Measurements from ENCODE around the gene PAN3.
"Not testable (repeated sequence)": the region's sequence is repeated elsewhere in the genome, so short reads cannot be mapped to it uniquely, and the experiment has no call there.

PAN3 gene, protein sequence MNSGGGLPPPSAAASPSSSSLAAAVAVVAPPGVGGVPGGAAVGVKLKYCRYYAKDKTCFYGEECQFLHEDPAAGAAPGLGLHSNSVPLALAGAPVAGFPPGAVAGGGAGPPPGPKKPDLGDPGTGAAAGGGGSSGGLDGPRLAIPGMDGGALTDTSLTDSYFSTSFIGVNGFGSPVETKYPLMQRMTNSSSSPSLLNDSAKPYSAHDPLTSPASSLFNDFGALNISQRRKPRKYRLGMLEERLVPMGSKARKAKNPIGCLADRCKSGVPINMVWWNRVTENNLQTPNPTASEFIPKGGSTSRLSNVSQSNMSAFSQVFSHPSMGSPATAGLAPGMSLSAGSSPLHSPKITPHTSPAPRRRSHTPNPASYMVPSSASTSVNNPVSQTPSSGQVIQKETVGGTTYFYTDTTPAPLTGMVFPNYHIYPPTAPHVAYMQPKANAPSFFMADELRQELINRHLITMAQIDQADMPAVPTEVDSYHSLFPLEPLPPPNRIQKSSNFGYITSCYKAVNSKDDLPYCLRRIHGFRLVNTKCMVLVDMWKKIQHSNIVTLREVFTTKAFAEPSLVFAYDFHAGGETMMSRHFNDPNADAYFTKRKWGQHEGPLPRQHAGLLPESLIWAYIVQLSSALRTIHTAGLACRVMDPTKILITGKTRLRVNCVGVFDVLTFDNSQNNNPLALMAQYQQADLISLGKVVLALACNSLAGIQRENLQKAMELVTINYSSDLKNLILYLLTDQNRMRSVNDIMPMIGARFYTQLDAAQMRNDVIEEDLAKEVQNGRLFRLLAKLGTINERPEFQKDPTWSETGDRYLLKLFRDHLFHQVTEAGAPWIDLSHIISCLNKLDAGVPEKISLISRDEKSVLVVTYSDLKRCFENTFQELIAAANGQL

DNA sequence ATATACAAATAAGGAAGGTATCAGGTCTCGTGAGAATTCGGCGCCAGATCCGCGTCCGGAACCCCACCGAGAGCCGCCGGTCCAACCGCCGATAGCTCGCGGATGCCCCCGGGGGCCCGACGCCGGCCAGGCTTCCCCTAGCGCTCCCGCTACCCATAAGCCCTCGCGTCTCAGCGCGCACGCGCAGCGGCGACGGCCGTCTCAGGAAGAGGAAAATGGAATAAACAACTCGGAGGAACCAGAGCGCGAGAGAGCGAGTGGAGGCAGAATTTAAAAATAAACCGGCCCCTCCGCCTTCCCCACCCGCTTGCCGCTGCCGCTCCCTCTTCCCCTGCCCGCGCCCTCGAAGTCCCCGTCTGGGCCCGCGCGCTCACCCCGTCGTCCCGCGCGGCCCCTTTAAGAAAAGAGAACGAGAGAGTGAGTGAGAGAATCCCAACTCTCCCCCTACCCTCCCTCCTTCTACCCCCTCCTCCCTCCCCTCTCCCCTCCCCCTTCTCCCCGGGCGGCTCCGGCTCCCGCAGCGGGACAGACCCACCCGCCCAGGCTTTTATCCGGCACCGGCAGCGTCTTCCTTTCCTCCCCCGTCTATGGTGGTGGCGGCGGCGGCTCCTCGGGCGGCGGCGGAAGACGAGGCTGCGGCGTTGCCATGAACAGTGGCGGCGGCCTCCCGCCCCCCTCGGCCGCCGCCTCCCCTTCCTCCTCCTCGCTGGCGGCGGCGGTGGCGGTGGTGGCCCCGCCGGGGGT, at the start of gene PAN3:
PAN3 (plus strand) TSS at position 534 of the 744 bp plus-strand sequence; CDS start at position 647, 113 bp downstream.
- in situ Hi-C loops (cut with HindIII; ENCODE audit: low sequenced_read_pairs), result no loop called here

DNA sequence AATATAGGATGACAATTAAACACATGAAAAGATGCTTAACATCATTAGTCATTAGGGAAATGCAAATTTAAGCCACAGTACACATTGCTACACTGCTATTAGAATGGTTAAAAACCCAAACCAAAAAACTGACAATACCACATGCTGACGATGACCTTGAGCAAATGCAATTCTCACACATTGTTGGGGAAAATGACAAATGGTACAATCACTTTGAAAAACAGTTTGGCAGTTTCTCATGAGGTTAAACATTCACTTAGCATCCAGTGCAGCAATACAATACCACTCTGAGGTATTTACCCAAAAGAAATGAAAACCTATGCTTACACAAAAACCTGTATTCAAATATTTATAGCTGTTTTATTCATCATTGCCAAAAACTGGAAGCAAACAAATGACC, 49.3 kb upstream of the PAN3 start:
- in situ Hi-C loops (cut with HindIII; ENCODE audit: low sequenced_read_pairs), result loop anchor here (25.0 kb wide), 1 partner anchor 198 kb away; no protein-coding TSS in a partner anchor

DNA sequence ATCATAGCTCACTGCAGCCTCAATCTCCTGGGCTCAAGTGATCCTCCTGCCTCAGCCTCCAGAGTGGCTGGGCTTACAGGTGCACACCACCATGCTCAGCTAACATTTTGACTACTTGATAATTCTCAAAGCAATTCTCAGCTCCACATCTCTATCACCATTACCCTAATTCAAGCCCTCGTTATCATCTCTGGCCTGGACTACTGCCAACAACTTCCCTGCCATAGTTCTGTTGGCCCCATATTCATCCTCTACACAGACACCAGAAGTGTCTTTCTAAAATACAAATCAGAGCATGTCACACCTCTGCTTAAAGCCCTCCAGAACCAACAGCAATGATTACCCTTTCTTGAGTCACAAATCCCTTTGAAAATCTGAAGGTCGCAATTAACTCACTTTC, 45.9 kb upstream of the PAN3 start:
- in situ Hi-C loops (cut with HindIII; ENCODE audit: low sequenced_read_pairs), result loop anchor here (25.0 kb wide), 1 partner anchor 195 kb away; no protein-coding TSS in a partner anchor

DNA sequence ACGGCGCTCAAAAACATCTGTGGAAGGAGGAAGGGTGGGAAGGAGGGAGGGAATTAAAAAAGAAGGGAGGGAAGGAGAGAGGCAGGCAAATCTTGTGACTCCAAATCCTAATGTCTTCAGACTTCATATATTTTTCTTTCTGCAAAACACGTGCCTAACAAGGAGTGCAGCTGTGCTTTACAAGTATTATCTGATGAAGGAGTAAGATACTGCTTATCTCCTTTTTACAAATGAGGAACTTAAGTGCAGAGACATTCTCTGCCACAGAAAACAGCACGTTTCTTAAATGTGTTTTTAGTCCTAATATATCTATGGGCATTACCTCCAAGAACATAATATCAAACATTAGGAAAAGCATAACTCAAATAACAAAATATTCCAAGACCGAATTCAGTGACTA, 44.5 kb upstream of the PAN3 start:
- in situ Hi-C loops (cut with HindIII; ENCODE audit: low sequenced_read_pairs), result loop anchor here (25.0 kb wide), 1 partner anchor 193 kb away; no protein-coding TSS in a partner anchor

DNA sequence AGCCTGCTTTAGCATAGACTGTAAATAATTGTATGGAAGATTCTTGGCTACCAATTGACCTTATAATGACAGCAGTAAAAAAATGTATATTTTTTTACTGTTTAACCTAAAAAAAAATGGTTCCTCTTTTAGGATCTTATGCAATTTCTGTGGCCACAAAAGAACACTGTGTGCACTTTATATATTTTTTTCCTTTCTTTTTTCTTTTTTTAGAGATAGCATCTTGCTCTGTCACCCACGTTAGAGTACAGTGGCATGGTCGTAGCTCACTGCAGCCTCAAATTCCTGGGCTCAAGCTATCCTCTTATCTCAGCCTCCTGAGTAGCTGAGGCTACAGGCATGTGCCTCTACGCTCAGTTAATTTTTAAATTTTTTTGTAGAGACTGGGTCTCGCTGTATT, 44.0 kb upstream of the PAN3 start:
- in situ Hi-C loops (cut with HindIII; ENCODE audit: low sequenced_read_pairs), result loop anchor here (25.0 kb wide), 1 partner anchor 193 kb away; no protein-coding TSS in a partner anchor

DNA sequence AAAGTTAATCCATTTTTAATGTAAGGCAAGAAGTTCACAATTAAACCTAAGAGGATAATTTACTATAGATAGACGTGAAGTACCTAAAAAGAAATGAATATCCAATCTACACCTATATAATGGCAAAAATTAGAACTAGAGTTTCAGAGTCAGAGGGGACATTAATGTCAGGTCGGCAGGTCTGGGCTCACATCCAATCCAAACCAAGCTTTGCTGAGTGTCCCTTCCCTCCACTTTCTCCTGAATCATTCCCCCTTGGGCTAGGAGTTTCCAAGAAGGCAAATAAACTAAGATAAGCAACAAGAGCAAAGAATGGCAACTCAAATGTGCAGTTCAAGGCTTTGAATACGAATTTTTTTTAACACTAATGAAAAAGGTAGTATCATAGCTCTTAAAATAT, 40.8 kb upstream of the PAN3 start:
- in situ Hi-C loops (cut with HindIII; ENCODE audit: low sequenced_read_pairs), result loop anchor here (5.0 to 25.0 kb wide), 2 partner anchors 65 to 190 kb away; no protein-coding TSS in a partner anchor

DNA sequence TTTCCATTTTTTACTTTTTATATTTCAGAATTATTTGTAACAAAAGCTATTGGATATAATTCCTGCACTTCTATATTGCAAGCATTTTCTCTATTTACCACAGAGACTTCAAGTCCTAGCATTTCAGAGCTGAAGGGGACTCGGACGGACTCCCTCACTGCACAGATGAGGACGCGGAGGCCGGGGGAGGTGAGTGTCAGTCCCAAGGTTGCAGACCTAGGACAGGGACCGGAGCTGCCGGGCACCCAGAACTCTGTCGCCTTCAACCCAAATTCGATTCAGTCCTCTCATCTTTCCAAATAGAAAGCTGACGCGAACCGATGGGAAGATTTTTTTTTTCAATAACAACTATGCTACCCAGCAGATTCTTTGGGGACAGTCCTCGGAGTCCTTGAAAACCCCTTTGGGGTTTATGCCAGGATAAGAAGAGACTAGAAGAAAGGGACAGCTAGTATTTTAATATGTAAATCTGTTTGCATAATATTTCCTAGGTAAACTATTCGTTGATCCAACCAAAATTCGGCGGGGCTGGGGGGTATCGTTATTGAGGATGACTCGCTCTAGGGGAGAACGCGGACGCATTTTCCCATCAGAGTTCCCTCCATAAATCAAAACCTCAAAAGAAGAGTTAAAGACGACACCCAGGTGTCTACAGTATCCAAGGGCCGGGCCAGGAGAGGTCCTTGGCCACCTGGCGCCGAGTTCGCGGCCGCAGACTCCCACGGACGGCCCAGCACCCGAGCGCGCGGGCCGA, 38.8 kb upstream of the PAN3 start:
- in situ Hi-C loops (cut with HindIII; ENCODE audit: low sequenced_read_pairs), result loop anchor here (5.0 to 25.0 kb wide), 2 partner anchors 67 to 188 kb away; no protein-coding TSS in a partner anchor

DNA sequence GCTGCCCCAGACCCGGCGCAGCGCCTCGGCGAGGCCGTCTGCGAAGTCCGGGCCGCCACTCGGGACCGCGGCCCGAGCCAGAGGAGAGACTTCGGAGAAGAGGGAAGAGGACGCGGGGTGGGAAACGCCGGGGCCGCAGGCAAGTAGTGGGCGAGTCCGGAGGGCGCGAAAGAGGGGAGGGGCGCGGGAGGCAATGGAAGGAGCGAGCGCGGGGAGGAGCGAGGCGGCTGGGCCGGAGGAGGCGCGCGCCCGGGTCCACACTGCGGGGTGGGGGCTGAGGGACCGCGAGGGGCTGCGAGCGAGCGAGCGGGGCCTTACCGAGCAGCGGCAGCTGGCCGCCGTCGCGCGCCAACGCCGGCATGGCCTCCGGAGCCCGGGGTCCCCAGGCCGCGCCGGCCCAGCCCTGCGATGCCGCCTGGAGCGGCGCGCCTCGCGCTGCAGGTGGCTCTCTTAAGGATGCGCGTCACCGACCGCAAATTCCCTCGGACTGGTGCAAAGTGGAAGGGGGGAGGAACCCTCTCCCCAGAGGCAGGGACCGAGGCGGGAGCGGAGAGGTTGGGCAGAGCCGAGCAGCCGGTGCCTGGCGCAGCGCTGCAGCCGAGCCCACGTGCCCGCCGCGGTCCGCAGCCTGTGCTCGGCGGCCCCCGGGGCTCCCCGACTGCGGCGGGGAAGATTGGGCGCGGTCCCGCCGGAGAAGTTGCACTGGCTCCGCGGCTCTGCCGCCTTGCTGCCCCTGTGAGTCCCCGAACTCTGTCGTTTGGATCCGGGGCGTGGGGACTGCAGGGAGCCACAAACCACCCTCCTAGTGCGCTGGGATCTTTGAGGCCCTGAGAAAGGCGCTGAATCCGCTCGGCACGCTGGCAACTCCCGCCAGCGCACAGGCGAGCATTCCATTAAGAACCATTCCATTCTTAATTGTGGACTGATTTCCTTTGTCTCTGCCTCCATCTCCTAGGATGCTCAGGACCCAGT, 37.9 kb upstream of the PAN3 start, which contains the start of gene FLT3:
FLT3 (minus strand) TSS at position 427 of the 972 bp plus-strand sequence; CDS start at position 361, 66 bp downstream.
- in situ Hi-C loops (cut with HindIII; ENCODE audit: low sequenced_read_pairs), result no loop called here

DNA sequence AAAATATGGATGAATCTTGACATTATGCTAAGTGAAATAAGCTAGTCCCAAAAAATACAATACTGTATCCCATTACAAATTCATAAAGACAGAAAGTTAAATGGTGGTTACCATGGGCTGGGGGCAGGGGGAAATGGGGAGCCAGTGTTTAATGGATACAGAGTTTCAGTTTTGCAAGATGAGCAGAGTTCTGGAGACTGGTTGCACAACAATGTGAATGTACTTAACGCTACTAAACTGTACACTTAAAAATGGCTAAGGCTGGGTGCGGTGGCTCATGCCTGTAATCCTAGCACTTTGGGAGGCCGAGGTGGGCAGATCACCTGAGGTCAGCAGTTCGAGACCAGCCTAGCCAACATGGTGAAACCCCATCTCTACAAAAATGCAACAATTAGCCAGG, 36.5 kb upstream of the PAN3 start:
- in situ Hi-C loops (cut with HindIII; ENCODE audit: low sequenced_read_pairs), result not testable (repeated sequence)

DNA sequence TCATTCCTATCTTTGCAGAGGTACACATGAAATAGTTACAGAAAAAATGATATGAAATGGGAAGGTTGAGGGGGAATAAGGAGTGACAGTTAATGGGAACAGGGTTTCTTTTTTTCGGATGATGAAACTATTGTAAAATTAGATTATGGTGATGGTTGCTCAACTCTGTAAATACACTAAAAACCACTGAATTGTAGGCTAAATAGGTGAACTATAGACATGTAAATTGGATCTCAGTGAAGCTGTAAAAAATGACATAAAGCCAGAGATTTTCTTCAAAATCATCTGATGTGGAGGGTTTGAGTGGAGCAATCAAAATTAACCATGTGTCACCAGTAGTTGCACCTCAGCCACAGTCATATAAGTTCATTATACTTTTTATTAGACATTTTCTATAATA, 31.4 kb upstream of the PAN3 start:
- in situ Hi-C loops (cut with HindIII; ENCODE audit: low sequenced_read_pairs), result no loop called here

DNA sequence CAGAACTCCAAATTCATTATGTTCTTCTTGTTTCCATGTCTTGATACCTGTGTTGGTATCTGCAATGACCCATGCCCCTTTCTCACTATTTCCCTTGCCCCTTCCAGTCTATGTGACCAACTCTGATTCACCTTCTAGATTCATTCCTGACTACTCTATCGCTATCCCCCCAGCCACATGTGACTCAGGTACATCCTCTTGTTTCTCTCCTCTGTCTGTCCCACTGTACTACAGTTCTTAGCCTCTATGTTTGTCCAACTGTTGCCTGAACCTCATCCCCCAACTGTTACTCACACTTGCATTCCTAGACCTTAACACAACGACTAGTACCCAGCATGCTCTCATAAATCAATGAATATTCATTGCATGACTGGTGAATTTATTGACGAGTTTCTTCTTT, 27.9 kb upstream of the PAN3 start:
- in situ Hi-C loops (cut with HindIII; ENCODE audit: low sequenced_read_pairs), result no loop called here

DNA sequence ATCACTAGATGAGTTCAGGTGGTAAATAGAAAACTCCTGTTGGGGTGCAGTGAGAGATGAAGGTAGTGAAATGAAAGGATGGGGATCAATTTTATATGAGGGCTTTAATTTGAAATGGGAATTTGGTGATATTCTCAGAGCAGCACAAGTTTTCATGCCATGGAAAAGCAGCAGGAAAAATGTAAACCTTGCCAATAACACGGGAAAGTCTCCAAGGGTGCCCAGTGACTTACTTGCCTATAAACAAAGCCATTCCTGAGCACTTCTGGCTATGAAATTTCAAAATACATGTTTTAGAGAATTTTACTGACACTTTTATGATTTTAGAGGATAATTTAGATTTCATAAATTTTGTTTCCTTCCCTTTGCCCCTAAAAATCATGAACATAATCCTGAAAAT, 21.6 kb upstream of the PAN3 start:
- in situ Hi-C loops (cut with HindIII; ENCODE audit: low sequenced_read_pairs), result no loop called here

DNA sequence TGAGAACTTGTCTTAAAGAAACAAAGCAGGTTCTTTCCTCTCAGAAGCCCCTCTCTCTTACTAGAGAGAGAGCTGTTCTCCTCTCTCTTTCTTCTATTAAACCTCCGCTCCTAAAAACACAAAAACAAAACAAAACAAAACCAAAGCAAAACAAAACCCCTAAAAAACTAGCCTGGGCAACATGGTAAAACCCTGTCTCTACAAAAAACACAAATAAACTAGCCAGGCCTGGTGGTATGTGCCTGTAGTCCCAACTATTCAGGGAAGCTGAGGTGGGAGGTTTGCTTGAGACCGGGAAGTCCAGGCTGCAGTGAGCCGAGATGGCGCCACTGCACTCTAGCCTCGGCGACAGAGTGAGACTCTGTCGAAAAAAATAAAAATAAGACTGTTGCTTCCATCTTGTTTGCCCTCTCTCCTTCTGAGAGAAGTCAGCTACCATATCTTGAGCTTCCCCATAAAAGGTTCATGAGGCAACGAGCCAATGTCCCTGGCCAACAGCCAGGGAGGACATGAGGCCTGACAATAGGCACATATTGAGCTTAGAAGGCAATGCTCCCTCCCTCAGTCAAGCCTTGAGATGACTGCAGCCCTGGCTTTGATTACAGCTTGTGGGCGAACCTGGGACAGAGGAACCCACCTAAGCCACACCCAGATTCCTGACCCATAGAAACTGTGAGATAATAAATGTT, 20.5 kb upstream of the PAN3 start:
- in situ Hi-C loops (cut with HindIII; ENCODE audit: low sequenced_read_pairs), result no loop called here

DNA sequence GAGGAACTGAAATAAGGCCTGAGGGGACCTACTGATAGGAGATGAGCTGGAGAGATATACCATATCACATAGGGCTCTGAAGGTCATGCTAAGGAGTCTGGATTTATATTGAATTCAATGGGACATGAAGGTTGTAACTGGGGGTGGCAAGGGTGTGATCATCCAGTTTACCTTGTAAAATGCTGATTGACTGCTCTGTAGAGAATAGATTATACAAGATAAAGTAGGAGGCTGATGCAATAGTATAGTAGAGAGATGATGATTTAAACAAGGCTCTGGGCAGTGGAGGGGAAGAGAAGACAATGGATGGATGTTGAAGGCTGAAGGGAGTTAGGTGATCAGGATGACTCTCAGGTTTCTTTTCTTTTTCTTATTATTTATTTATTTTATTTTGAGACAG, 18.0 kb upstream of the PAN3 start:
- in situ Hi-C loops (cut with HindIII; ENCODE audit: low sequenced_read_pairs), result no loop called here

DNA sequence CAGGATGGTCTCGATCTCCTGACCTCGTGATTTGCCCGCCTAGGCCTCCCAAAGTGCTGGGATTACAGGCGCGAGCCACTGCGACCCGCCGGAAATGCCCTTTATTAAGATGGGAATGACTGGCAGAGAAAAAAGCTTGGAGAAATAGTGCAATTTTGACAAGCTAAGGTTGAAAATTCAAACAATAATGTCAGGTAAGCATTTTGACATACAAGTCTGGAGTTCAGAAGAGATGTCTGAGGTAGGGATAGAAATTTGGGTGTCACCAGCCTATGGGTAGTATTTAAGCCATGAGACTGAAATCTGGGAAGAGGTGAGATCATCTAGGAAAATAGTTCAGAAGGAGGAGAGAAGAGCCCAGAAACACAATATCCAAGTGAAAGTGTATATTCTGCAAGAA, 17.1 kb upstream of the PAN3 start:
- in situ Hi-C loops (cut with HindIII; ENCODE audit: low sequenced_read_pairs), result no loop called here

DNA sequence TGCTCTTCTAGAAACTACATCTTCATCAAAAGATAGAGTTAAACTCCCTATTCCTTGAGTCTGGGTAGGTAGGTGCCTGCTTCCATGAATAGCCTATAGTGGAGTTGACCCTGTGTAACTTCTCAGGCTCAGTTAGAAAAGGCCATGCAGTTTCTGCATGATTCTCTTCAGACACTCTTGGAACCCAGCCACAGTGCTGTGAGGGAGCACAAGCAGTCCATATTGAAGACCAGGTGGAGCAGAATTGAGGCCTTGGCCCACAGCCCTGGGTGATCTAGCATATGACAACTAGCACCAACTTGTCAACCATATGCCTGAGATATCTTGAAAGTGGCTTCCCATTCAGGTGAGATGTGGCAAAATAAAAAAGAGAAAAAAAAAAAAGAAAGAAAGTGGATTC, 10.3 kb upstream of the PAN3 start:
- in situ Hi-C loops (cut with HindIII; ENCODE audit: low sequenced_read_pairs), result no loop called here

DNA sequence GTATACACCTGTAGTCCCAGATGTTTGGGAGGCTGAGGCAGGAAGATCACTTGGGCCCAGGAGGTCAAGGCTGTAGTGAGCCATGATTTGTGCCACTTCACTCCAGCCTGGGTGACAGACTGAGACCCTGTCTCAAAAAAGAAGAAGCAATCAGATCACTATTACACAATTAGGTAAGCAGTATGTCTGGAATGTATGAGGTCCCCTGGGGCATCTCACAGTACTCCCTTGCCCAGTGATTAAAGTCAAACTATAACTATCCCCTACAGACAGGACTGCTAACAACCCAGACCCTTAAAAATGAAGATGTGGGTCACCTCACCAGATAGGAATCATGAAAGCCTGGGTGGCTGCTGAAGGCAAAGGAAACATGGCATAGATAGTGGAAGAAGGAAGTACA, 9.4 kb upstream of the PAN3 start:
- in situ Hi-C loops (cut with HindIII; ENCODE audit: low sequenced_read_pairs), result no loop called here
